ENCODE measurements around the gene NCLN. TPM values are rescaled to one million over a fixed set of nuclear protein-coding genes. Genes with fewer than 3 reads are reported as not detected.

Gene NCLN, protein sequence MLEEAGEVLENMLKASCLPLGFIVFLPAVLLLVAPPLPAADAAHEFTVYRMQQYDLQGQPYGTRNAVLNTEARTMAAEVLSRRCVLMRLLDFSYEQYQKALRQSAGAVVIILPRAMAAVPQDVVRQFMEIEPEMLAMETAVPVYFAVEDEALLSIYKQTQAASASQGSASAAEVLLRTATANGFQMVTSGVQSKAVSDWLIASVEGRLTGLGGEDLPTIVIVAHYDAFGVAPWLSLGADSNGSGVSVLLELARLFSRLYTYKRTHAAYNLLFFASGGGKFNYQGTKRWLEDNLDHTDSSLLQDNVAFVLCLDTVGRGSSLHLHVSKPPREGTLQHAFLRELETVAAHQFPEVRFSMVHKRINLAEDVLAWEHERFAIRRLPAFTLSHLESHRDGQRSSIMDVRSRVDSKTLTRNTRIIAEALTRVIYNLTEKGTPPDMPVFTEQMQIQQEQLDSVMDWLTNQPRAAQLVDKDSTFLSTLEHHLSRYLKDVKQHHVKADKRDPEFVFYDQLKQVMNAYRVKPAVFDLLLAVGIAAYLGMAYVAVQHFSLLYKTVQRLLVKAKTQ
- total RNA-seq: 13.9 TPM

DNA sequence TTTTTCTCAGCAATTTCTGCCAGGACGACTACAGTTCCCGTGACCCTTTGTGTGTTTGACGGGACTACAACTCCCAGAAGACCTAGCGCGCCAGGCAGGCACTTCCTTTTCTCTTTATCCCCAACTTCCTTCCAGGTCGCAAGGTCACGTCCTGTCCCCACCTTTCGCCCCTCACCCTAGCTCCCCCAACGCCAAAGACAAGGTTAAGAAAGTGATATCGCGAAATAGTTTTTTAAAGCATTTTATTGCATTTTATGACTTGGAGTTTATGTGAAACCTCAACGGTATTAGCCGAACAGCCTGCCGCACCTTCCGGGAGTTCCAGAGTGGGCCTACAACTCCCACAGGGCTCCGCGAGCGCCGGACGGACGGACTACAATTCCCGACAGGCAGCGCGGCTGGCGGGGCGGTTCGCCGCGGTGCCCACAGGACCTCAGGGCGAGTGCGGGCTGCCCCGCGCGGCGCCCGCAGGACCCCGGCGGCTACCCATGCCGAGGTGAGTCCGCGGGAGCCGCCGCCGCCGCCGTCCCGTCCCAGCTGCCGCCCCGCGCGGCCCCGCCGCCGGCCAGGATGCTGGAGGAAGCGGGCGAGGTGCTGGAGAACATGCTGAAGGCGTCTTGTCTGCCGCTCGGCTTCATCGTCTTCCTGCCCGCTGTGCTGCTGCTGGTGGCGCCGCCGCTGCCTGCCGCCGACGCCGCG, at the start of gene NCLN:
NCLN (plus strand) TSS at position 470 of the 699 bp plus-strand sequence; CDS start at position 571, 101 bp downstream.
- DNase-seq (ENCODE audit: low spot score in 2 of 2): peak; percentile 93 to 96
- peak; percentile 30 for FAIRE-seq

DNA sequence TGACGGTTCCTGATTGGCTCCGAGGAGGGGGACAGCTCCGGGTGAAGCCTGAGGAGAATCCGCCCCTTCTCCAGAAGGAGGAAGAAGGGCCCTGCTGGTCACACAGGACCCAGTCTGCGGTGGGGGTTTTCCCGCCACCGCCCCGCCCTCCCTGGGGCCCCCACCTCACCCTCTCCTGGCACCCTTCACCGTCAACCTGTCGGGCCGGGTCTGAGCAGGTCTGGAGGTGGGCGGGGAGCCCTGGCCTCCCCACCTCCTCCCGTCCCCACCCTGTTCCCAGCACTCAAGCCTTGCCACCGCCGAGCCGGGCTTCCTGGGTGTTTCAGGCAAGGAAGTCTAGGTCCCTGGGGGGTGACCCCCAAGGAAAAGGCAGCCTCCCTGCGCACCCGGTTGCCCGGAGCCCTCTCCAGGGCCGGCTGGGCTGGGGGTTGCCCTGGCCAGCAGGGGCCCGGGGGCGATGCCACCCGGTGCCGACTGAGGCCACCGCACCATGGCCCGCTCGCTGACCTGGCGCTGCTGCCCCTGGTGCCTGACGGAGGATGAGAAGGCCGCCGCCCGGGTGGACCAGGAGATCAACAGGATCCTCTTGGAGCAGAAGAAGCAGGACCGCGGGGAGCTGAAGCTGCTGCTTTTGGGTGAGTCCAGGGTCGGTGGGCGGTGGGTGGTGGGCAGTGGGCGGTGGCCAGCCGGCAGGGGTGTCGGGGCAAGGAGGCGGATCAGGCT, 49.6 kb upstream of the NCLN start, which contains the start of gene GNA15:
GNA15 (plus strand) TSS at position 73 of the 723 bp plus-strand sequence; CDS start at position 491, 418 bp downstream.
- FAIRE-seq: no peak
- peak in 1 of 2 donors; percentile 35 for DNase-seq (ENCODE audit: low spot score in 2 of 2)

DNA sequence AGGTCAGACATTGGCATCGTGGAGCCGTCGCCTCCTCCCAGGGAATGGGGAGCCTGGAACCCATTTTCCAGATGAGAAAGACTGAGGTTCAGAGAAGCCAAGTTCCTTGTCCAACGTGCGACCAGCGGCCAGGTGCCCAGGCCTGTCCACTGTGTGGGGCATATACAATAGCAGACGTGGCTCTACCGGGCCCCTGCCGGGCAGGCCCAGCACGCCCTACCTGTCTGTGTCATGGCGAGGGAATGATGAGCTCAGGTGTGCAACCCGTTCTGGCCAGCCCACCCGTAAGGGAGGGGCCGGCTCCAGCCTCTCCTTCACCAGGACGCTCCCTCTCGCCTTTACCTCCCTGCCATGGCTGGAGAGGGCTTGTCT, 49.1 kb upstream of the NCLN start:
- DNase-seq (ENCODE audit: low spot score in 2 of 2) (no peak), FAIRE-seq (no peak)

DNA sequence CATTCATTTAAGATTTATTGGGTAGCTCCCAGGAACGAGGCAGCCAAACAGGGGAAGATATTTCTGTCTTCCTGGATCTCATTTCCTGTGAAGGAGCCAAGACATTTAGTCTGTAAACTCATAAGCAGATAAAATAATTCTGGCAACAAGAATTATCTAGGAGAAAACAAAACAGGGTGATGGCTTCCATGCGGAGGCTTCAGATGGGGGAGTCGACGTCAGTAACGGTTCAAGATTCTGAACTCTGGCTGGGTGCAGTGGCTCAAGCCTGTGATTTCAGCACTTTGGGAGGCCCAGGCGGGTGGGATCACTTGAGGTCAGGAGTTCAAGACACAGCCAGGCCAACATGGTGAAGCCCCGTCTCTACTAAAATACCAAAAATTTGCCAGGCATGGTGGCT, 48.6 kb upstream of the NCLN start:
- DNase-seq (ENCODE audit: low spot score in 2 of 2): no peak
- FAIRE-seq: no peak

DNA sequence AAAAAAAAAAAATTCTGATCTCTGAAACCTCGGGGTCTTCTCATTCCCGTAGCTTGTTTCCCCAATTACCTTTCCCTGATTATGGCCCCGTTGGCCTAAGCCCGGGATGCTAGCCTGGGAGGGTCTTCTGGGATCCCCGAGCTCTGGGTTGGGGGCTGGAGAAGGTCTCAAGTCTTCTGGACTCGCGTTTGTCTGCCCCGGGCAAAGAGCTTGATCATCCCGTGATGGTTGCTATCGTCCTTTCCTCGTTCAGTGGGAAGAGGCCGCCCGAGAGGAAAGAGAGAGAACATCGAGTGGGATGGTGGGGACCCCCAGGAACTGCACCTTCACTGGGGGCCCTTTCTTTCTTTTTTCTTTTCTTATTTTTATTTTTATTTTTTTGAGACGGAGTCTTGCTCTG, 47.5 kb upstream of the NCLN start:
- no peak for FAIRE-seq
- DNase-seq (ENCODE audit: low spot score in 2 of 2): no peak

DNA sequence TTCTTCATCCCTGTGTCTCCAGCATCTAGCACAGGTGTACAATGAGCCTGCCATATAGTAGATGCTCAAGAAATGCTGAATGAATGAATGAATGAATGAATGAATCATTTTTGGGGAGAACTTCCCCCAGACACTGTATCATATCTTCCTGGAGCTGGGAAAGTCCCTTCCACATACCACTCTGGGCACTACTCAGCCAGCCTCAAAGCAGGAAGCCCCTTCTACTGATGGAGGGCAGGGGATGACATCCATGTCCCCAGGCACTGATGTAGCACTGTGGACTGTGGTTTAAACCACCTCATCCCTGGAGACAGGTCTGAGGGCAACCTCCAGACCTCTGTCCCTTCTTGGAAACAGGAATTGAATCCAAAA, 45.1 kb upstream of the NCLN start:
- DNase-seq (ENCODE audit: low spot score in 2 of 2) (no peak), FAIRE-seq (no peak)

DNA sequence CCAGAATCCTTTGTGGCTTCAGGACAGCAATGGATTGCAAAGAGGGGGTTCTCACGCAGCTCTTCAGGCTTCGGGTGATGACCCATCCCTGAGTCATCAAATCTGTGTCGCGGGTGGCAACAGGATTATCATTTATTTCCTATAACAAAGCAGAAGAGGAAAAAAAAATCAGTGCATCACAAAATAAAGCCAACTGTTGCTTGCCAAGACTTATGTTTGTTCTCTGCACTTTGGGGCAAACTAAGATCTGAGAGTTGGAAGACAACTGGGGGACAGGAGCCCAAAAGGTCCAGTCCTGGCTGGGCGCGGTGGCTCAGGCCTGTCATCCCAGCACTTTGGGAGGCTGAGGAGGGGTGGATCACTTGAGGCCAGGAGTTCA, 43.4 kb upstream of the NCLN start:
- FAIRE-seq: no peak
- DNase-seq (ENCODE audit: low spot score in 2 of 2): no peak

DNA sequence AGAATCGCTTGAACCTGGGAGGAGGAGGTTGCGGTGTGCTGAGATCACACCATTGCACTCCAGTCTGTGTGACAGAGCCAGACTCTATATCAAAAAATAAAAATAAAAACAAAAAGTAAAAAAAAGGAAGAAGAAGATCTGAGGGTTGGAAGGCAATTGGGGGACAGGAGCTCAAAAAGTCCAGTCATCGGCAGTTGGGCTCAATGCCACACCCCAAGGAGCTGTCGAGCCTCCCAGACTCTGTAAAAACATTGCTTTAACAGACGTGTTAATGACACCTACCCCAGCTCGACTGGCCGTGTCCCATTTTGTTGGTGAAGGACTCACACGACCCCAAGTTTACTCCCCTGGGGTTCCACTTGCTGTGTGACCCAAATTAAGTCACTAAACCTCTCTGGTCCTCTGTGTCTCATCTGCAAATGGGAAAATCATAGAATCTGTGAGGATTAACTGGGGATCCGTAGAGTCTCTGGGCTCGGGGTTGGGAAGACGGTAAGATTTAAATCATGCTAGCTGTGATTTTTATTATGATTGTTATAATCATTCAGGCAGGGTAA, 42.9 kb upstream of the NCLN start:
- FAIRE-seq (no peak), DNase-seq (ENCODE audit: low spot score in 2 of 2) (no peak)

DNA sequence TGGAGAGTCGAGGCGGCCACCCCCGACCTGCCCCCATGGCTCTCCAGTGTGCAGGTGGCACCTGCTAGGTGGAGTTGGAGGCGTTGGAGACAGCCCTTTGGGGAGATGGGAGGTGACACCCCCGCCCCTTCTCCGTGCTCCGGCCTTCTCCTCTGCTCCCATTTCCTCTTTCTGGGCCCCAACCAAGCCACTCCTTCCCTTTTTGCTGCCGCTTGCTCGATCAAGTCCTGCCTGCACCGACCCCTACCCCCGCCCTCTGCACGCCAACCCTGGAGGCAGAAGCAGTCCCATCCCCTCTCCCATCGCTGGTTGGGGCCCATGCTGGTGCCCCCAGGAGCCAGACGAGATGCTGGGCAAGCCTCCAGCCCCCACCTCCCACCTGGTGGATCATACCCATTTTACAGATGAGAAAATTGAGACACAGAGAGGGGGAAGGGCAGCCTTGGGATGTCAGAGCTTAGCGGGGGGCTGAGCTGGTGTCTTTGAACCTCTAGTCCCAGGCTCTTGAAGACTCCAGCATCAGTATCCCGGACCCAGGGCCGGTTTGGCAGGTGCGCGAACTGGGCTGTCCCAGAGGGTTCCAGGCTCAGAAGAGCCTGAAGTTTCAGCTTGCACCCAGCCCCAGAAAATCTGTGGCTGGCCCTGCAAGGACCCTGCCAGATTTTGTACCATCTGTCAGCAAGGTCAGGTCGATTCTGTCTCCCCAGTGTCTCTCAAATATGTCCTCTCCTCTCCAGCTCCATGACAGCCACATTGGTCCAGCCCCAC, 39.6 kb upstream of the NCLN start:
- DNase-seq (ENCODE audit: low spot score in 2 of 2): no peak
- no peak for FAIRE-seq

DNA sequence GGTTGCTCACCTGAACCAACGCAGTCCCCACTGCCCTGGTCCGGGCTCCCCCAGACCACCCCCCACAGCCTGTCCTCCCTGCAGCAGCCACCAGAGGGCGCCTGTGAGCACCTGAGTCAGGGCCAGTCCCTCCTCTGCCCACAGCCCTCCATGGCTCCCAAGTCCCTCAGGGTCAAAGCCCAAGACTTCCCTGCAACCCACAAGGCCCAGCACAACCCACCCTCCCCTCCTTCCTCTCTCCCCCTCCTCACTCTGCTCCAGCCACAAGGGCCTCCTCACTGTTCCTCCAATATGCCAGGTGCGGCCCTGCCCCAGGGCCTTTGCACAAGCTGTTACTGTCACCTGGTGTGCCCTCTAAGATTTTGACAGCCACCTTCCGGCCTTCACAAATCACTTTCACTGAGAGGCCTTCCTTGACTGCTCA, 39.0 kb upstream of the NCLN start:
- DNase-seq (ENCODE audit: low spot score in 2 of 2): no peak
- FAIRE-seq: no peak

DNA sequence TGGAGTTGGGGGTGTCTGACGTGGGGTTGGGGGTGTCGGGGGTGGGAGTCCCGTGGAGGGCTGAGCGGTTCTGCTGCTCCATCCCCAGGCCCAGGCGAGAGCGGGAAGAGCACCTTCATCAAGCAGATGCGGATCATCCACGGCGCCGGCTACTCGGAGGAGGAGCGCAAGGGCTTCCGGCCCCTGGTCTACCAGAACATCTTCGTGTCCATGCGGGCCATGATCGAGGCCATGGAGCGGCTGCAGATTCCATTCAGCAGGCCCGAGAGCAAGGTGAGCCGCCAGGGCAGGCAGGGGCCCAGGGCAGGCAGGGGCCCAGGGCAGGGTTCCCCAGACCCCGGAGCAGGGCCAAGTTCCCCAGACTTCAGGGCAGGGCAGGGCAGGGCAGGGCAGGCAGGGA, 37.2 kb upstream of the NCLN start:
- DNase-seq (ENCODE audit: low spot score in 2 of 2) (no peak), FAIRE-seq (no peak)

DNA sequence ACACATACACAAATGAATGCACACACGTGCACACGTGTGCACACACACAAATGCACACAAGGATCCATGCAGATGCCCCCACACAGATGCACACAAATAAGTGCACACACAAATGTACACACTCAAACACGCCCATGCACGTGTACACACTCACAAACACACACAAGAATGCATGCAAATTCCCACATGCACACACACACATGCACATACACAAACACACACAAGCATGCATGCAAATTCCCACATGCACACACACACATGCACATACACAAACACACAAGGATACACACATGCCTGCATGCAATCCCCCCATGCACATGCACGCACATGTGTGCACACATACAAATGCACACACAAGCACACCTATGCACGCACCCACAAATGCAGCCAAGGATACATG, 36.6 kb upstream of the NCLN start:
- FAIRE-seq (no peak), DNase-seq (ENCODE audit: low spot score in 2 of 2) (no peak)

DNA sequence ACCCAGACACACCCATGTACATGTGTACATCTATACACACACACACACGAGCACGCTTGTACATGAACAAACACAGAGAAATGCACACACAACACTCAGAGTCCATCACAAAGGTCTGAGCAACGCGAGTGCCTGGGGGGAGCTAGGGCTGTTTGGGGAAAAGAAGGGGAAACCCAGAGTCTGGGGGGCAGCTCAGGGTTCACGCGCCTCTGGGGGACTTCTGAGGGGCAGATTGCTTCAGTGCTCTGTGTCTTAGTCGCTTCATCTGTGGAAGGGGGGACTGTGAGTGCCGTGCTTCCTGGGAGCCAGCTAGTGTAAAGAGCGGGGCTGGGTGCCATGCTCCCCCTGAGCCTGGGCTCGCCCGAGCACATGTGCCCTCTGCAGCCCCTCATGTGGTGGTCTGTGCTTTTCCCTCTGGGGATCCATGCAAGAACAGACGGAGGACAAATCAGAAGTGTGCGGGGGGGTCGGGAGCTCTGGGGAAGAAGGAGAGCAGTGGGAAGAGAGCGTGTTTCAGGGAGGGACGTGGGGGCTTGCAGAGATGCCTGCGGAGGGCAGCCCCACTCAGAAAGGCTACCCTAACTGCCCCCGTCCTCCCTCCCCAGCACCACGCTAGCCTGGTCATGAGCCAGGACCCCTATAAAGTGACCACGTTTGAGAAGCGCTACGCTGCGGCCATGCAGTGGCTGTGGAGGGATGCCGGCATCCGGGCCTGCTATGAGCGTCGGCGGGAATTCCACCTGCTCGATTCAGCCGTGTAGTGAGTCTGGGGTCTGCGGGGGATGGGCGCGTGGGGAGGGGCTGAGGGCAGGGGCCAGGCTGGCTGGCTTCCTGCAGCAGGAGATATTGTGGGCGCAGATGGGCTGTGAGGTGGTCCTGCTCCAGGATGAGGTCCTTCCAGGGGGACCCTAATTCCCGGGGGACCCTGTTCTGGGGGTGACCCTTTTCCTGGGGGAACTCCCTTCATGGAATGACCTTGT, 35.9 kb upstream of the NCLN start:
- DNase-seq (ENCODE audit: low spot score in 2 of 2) (no peak), FAIRE-seq (no peak)

DNA sequence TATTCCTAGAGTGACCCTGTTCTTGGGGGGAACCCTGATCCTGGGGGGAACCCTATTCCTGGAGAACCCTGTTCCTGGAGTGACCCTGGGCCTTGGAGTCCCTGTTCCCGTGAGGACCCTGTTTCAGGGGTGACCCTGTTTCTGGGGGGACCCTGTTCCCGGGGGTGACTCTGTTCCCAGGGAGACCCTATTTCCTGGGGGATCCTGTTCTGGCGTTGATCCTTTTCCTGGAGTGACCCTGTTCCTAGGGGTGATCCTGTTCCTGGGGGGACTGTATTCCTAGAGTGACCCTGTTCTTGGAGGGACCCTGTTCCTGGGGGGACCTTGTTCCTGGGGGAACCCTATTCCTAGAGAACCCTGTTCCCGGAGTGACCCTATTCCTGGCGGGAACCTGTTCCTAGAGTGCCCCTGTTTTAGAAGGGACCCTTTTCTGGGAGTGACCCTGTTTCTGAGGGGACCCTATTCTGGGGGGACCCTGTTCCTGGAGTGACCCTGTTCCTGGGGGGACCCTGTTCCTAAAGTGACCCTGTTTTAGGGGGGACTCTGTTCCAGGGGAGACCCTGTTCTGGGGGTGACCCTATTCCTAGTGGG, 34.9 kb upstream of the NCLN start:
- DNase-seq (ENCODE audit: low spot score in 2 of 2): no peak
- no peak for FAIRE-seq

DNA sequence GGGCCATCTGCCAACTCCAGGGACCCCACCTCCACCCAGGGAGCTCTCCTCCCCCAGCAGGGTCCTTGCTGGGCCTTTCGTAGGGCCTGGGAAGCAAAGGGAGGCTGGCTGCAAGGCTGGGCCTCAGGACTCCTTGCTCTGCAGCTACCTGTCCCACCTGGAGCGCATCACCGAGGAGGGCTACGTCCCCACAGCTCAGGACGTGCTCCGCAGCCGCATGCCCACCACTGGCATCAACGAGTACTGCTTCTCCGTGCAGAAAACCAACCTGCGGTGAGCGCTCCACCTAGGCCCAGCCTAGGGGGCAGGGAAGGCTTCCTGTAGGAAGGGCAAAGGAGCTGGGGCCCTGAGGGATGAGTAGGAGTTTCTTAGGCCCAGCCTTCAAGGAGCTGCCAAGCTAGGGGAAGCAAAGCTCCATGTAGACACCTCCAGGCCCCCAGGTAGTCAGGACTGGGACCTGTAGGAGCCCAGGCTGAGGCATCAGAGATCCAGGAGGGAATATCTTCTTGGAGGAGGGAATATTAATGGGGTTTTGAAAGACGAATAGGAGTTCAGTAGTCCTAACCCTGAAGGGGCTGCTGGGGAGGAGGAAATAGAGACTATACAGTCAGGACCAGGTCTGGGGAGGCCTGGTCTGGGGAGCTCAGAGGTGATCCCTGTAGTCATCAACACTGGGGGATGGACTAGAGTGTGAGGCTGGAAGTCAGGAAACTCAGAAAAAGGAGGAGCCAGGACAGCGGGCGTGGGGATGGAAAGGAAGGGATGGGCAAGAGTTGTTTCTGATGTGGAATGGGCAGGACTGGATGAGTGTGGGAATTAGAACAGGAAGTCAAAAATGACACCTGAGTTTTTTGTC, 33.9 kb upstream of the NCLN start:
- no peak for DNase-seq (ENCODE audit: low spot score in 2 of 2)
- FAIRE-seq: no peak

DNA sequence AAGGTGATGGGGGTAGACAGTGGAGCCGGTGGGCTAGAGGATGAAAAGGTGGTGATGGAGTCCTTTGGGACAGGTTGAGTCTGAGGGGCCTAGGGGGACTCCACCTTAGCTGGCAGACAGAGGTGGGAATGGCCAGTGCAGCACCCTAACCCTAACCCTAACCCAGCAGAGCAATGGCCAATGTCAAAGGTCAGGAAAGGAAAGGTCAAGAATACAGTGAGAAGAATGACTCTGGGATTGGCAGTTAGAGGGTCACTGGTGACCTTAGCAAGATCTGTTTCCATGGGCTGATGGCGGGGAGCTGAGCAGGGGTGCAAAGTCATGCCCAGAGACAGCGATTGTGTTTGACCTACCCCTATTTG, 33.3 kb upstream of the NCLN start:
- no peak for FAIRE-seq

More for the DNA sequence above, 33.3 kb upstream of the NCLN start:
- DNase-seq (ENCODE audit: low spot score in 2 of 2): no peak

Data from frontal cortex (tissue), 4 donors.